Activated T-helper 1 cell treated with anti-CD3 and anti-CD28 coated beads, Interleukin-2, amount 50 U/mL, for 16 hours (primary cell): ENCODE results near the gene TCEA2.

Source experiments
- DNase-seq, 2 donors: peaks; one replicate each; pipeline ENCODE4 v3.0.0-alpha.2; 2020; ENCODE audit warnings: low read depth in 1 of 2, low spot score in 1 of 2

TCEA2 gene

GRCh38 chr20:64063389-64064144 is 569 bp downstream of the TCEA2 start:
- DNase-seq, result no peak

- DNase-seq, result no peak
These were observed 1.2 kb downstream of the TCEA2 start for GRCh38 chr20:64064145-64064698.

- DNase-seq, result no peak
These were observed 2.3 kb downstream of the TCEA2 start for GRCh38 chr20:64065062-64065973.

GRCh38 chr20:64065974-64066343 is 3.0 kb downstream of the TCEA2 start:
- DNase-seq, result no peak

- no peak for DNase-seq
These were observed 4.1 kb downstream of the TCEA2 start for GRCh38 chr20:64067005-64067632.

- DNase-seq, result no peak
These were observed 4.8 kb downstream of the TCEA2 start for GRCh38 chr20:64067733-64068307.

GRCh38 chr20:64068386-64069208 is 5.6 kb downstream of the TCEA2 start:
- DNase-seq, result no peak

GRCh38 chr20:64069209-64069613 is 6.2 kb downstream of the TCEA2 start:
- no peak for DNase-seq

GRCh38 chr20:64069614-64070243 is 6.7 kb downstream of the TCEA2 start:
- no peak for DNase-seq

- no peak for DNase-seq
These were observed 7.4 kb downstream of the TCEA2 start for GRCh38 chr20:64070244-64070993.

- DNase-seq, result no peak
These were observed 8.6 kb downstream of the TCEA2 start for GRCh38 chr20:64071341-64072332.

GRCh38 chr20:64072498-64073063 is 9.6 kb downstream of the TCEA2 start:
- no peak for DNase-seq

GRCh38 chr20:64073476-64074183 is 10.6 kb downstream of the TCEA2 start:
- no peak for DNase-seq

- no peak for DNase-seq
These were observed 11.3 kb downstream of the TCEA2 start for GRCh38 chr20:64074184-64074789.

- no peak for DNase-seq
These were observed 12.0 kb downstream of the TCEA2 start for GRCh38 chr20:64074963-64075362.

GRCh38 chr20:64075556-64075955 is 12.6 kb downstream of the TCEA2 start:
- DNase-seq, result no peak
